Tibial artery (tissue), 4 donors: ENCODE data around the gene MMAA.
"Not testable (repeated sequence)": the region's sequence is repeated elsewhere in the genome, so short reads cannot be mapped to it uniquely, and the experiment has no call there.

Experiments
- DNase-seq, 2 donors: peaks; one replicate each; pipeline ENCODE4 v3.0.0-alpha.2; 2019
- H3K27ac ChIP-seq, 2 donors: fragments of 200-600 bp; sonication (generic) in 1 of 2; 1 replicate in 1 of 2; 2 replicates in 1 of 2; pipeline ENCODE4 v1.5.1; 2018 to 2019; ENCODE audit warnings: mild to moderate bottlenecking in 1 of 2
- H3K27me3 ChIP-seq, 2 donors: fragments of 200-600 bp; sonication (generic) in 1 of 2; one replicate each; pipeline versions ENCODE4 v1.5.1 to v1.6.0; 2016 to 2019
- H3K36me3 ChIP-seq, 3 donors: fragments of 200-600 bp; sonication (generic) in 2 of 3; one replicate each; pipeline ENCODE4 v1.5.1; 2016 to 2019; ENCODE audit warnings: mild to moderate bottlenecking in 2 of 3
- H3K4me1 ChIP-seq, 4 donors: fragments of 200-600 bp; sonication (generic) in 2 of 4; 1 replicate in 3 of 4; 2 replicates in 1 of 4; pipeline ENCODE4 v1.5.1; 2016 to 2019
- H3K4me3 ChIP-seq, 2 donors: fragments of 200-600 bp; sonication (generic) in 1 of 2; 1 replicate in 1 of 2; 2 replicates in 1 of 2; pipeline ENCODE4 v1.5.1; 2018 to 2019; ENCODE audit warnings: mild to moderate bottlenecking in 2 of 2
- H3K9me3 ChIP-seq, 3 donors: fragments of 200-600 bp; sonication (generic) in 1 of 3; one replicate each; pipeline ENCODE4 v1.5.1; 2016 to 2019
- intact Hi-C: fragments of 100-400 bp; cut with DNase I; formaldehyde crosslinking; loops from one replicate; pipeline ENCODE4 v1.15.0; 2023; ENCODE audit warnings: low total_unique reads
- TF ChIP-seq, protein P1 (sequence below), 2 experiments: fragments of 200-600 bp in 1 of 2; fragments of 450-650 bp in 1 of 2; IDR thresholded peaks; one replicate each; pipeline ENCODE4 v1.5.1; 2017 to 2019; ENCODE audit warnings: antibody characterized with exemption in 2 of 2, mild to moderate bottlenecking in 1 of 2, moderate library complexity in 1 of 2

Gene MMAA

GRCh38 chr4:145614233-145614610 lies 5.0 kb upstream of the MMAA start:
- DNase-seq = no peak
- Histone ChIP-seq H3K9me3 (no peaks in the 10 kb centered on the region), H3K36me3 (no peaks in the 10 kb centered on the region), H3K4me3 (no peak overlapping the region), H3K4me1 (peaks cover 0 to 17% (median 3%) of the 10 kb centered on the region in 4 donors), H3K27me3 (no peaks in the 10 kb centered on the region), H3K27ac (no peak overlapping the region)
- TF ChIP-seq, protein P1, sequence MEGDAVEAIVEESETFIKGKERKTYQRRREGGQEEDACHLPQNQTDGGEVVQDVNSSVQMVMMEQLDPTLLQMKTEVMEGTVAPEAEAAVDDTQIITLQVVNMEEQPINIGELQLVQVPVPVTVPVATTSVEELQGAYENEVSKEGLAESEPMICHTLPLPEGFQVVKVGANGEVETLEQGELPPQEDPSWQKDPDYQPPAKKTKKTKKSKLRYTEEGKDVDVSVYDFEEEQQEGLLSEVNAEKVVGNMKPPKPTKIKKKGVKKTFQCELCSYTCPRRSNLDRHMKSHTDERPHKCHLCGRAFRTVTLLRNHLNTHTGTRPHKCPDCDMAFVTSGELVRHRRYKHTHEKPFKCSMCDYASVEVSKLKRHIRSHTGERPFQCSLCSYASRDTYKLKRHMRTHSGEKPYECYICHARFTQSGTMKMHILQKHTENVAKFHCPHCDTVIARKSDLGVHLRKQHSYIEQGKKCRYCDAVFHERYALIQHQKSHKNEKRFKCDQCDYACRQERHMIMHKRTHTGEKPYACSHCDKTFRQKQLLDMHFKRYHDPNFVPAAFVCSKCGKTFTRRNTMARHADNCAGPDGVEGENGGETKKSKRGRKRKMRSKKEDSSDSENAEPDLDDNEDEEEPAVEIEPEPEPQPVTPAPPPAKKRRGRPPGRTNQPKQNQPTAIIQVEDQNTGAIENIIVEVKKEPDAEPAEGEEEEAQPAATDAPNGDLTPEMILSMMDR (IDR thresholded peaks at IDR 0.05) = no peak
- intact Hi-C loops = loop anchor here (10.0 kb wide), 2 partner anchors 129 to 561 kb away; partner anchors contain the start of genes LSM6 and SMAD1

- intact Hi-C loops = loop anchor here (2.0 to 10.0 kb wide), 5 partner anchors 116 to 556 kb away; partner anchors contain the start of genes LSM6, OTUD4, SMAD1 and ZNF827
- no peaks in the 10 kb centered on the region for H3K9me3 ChIP-seq
- H3K36me3 ChIP-seq = no peaks in the 10 kb centered on the region
- no peaks in the 10 kb centered on the region for H3K27me3 ChIP-seq
- H3K27ac ChIP-seq = peak overlapping the region; percentile 93 to 94
- H3K4me1 ChIP-seq = peaks cover 0 to 34% (median 6%) of the 10 kb centered on the region in 4 donors
- TF ChIP-seq, protein P1 (IDR thresholded peaks at IDR 0.05) = no peak
- DNase-seq = no peak
- H3K4me3 ChIP-seq = peak overlapping the region; percentile 71 to 76
These were observed 814 bp upstream of the MMAA start for GRCh38 chr4:145618210-145618931.

- TF ChIP-seq, protein P1 (IDR thresholded peaks at IDR 0.05) = no peak
- H3K27me3 ChIP-seq = no peaks in the 10 kb centered on the region
- H3K36me3 ChIP-seq = no peaks in the 10 kb centered on the region
- H3K4me1 ChIP-seq = peaks cover 0 to 34% (median 6%) of the 10 kb centered on the region in 4 donors
- peak overlapping the region; percentile 71 to 76 for H3K4me3 ChIP-seq
- no peaks in the 10 kb centered on the region for H3K9me3 ChIP-seq
- H3K27ac ChIP-seq = peak overlapping the region; percentile 93 to 94
- peak; percentile 47 to 69 for DNase-seq
- intact Hi-C loops = loop anchor here (2.0 to 10.0 kb wide), 5 partner anchors 115 to 555 kb away; partner anchors contain the start of genes LSM6, OTUD4, SMAD1 and ZNF827
These were observed 433 bp downstream of the MMAA start for GRCh38 chr4:145619639-145619996.

DNA sequence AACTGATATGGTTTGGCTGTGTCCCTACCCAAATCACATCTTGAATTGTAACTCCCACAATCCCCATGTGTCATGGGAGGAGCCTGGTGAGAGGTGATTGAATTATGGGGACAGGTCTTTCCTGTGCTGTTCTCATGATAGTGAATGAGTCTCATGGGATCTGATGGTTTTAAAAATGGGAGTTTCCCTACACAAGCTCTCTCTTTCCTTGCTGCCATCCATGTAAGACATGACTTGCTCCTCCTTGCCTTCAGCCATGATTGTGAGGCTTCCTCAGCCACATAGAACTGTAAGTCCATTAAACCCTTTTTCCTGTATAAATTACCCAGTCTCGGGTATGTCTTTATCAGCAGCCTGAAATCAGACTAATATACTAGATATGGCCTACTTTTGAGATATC lies 2.9 kb downstream of the MMAA start:
- DNase-seq, H3K9me3 ChIP-seq, H3K36me3 ChIP-seq, intact Hi-C loops, H3K4me3 ChIP-seq, H3K27me3 ChIP-seq, H3K27ac ChIP-seq: not testable (repeated sequence)
- H3K4me1 ChIP-seq = peaks cover 0 to 32% (median 6%) of the 10 kb centered on the region in 4 donors

- Histone ChIP-seq H3K27me3 (no peaks in the 10 kb centered on the region), H3K27ac (no peak overlapping the region), H3K9me3 (no peaks in the 10 kb centered on the region), H3K36me3 (no peaks in the 10 kb centered on the region), H3K4me3 (no peak overlapping the region), H3K4me1 (peaks cover 0 to 17% (median 3%) of the 10 kb centered on the region in 4 donors)
- DNase-seq = no peak
- intact Hi-C loops = no loop called here
- TF ChIP-seq, protein P1 (IDR thresholded peaks at IDR 0.05) = no peak
These were observed 4.6 kb downstream of the MMAA start for GRCh38 chr4:145623831-145624230.
